ENCODE data around the gene CNTRL. TPM values are rescaled to one million over a fixed set of nuclear protein-coding genes. Genes with fewer than 3 reads are reported as not detected.
"Not testable (repeated sequence)": the region's sequence is repeated elsewhere in the genome, so short reads cannot be mapped to it uniquely, and the experiment has no call there.

CNTRL gene
- total and polyA plus RNA-seq, 8 donors, result 4.4 to 27.4 (median 11.2) TPM

DNA sequence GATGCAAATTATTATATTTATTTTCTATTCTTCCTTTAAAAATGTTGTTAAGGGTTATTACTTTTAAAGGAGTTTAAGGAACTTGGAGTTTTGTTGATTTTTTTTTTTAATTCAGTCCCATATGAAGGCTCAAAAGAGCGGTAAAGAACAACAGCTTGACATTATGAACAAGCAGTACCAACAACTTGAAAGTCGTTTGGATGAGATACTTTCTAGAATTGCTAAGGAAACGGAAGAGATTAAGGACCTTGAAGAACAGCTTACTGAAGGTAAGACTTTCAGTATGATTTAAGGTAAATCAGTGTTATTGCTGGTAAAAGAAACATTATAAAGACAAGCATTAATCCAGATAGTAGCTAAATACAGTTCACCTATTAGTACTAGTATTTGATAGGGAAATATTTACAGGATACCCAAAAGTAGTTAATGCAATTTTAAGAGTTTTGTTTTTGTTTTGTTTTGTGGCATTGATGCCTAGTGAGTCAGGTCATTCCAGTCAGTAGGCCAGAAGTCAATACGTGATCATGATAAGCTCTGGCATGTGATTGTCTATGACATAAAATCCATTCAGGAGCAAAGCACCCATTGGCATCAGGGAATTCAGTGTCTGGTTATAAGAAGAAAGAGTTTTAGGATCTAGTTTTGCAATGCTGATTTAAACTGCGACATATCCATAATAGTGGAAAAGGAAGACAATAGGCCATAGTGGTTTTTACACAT, 49.2 kb downstream of the CNTRL start:
- H3K27ac ChIP-seq, result no peak overlapping the region
- H3K9me3 ChIP-seq, result no peaks in the 10 kb centered on the region
- 80 to 90% (median 84%) methylated on average over 5 of the region's 5 CpGs for WGBS, 5 donors
- peaks cover 3 to 21% (median 18%) of the 10 kb centered on the region in 4 donors for H3K4me1 ChIP-seq
- intact Hi-C loops (cut with DNase I; ENCODE audit: low total_unique reads), result no loop called here
- no peak for DNase-seq
- TF ChIP-seq EP300 (IDR thresholded peaks at IDR 0.05) (no peak), POLR2A (IDR thresholded peaks at IDR 0.05) (no peak), POLR2AphosphoS5 (IDR thresholded peaks at IDR 0.05) (no peak), CTCF (IDR thresholded peaks at IDR 0.05) (no peak)
- H3K4me3 ChIP-seq, result no peak overlapping the region
- H3K36me3 ChIP-seq, result peaks cover 0 to 29% (median 24%) of the 10 kb centered on the region in 4 donors
- H3K27me3 ChIP-seq, result no peaks in the 10 kb centered on the region

DNA sequence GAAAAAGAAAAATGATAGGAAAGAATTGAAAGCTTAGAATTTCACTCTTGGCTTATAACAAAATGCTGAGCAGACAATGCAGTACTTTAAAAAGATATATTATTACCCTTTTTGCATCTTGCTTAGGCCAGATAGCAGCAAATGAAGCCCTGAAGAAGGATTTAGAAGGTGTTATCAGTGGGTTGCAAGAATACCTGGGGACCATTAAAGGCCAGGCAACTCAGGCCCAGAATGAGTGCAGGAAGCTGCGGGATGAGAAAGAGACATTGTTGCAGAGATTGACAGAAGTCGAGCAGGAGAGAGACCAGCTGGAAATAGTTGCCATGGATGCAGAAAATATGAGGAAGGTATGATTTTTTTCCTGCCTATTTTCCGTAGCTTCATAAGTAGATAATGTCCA, 50.8 kb downstream of the CNTRL start:
- no peak for TF ChIP-seq POLR2AphosphoS5 (IDR thresholded peaks at IDR 0.05)
- no peak for TF ChIP-seq EP300 (IDR thresholded peaks at IDR 0.05)
- TF ChIP-seq POLR2A (IDR thresholded peaks at IDR 0.05), result no peak
- no peak for TF ChIP-seq CTCF (IDR thresholded peaks at IDR 0.05)
- Histone ChIP-seq H3K4me1 (peaks cover 3 to 21% (median 18%) of the 10 kb centered on the region in 4 donors), H3K36me3 (peaks cover 0 to 29% (median 21%) of the 10 kb centered on the region in 4 donors), H3K4me3 (no peak overlapping the region), H3K27me3 (no peaks in the 10 kb centered on the region), H3K27ac (no peak overlapping the region), H3K9me3 (no peaks in the 10 kb centered on the region)
- intact Hi-C loops (cut with DNase I; ENCODE audit: low total_unique reads), result no loop called here
- WGBS, 5 donors, result 48 to 62% (median 50%) methylated on average over 3 of the region's 3 CpGs
- no peak for DNase-seq

GRCh38 chr9:121129384-121129783, 54.6 kb downstream of the CNTRL start:
- H3K27me3 ChIP-seq; intact Hi-C loops (cut with DNase I; ENCODE audit: low total_unique reads); H3K9me3 ChIP-seq; H3K4me3 ChIP-seq; H3K27ac ChIP-seq; DNase-seq: not testable (repeated sequence)
- WGBS, 5 donors, result 80 to 91% (median 84%) methylated on average over 3 of the region's 3 CpGs
- H3K4me1 ChIP-seq, result peaks cover 0 to 12% (median 3%) of the 10 kb centered on the region in 4 donors
- H3K36me3 ChIP-seq, result peaks cover 0 to 31% (median 29%) of the 10 kb centered on the region in 4 donors

DNA sequence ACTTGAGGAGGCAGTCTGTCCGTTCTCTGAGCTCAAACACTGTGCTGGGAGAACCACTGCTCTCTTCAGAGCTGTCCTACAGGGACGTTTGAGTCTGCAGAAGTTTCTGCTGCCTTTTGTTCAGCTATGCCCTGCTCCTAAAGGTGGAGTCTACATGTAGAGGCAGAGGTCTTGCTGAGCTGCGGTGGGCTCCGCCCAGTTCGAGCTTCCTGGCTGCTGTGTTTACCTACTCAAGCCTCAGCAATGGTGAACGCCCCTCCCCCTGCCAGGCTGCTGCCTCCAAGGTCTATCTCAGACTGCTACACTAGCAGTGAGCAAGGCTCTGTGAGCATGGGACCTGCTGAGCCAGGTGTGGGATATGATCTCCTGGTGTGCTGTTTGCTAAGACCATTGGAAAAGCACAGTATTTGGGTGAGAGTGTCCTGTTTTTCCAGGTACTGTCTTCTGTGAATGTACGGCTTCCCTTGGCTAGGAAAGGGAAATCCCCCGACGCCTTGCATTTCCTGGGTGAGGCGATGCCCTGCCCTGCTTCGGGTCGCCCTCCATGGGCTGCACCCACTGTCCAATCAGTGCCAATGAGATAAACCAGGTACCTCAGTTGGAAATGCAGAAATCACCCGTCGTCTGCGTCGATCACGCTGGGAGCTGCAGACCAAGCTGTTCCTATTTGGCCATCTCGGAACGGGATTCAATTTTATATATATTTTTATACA, 58.5 kb downstream of the CNTRL start:
- intact Hi-C loops (cut with DNase I; ENCODE audit: low total_unique reads), result no loop called here
- H3K4me3 ChIP-seq, result no peak overlapping the region
- peak; percentile 75 to 82 for DNase-seq
- H3K4me1 ChIP-seq, result peaks cover 0 to 12% (median 3%) of the 10 kb centered on the region in 4 donors
- no peaks in the 10 kb centered on the region for H3K9me3 ChIP-seq
- H3K27ac ChIP-seq, result peak overlapping the region in 1 of 5 donors; percentile 29
- WGBS, 5 donors, result 62 to 76% (median 67%) methylated on average over 18 to 19 of the region's 19 CpGs
- peaks cover 0 to 38% (median 33%) of the 10 kb centered on the region in 4 donors for H3K36me3 ChIP-seq
- no peaks in the 10 kb centered on the region for H3K27me3 ChIP-seq
- no peak for TF ChIP-seq CTCF (IDR thresholded peaks at IDR 0.05)

GRCh38 chr9:121135642-121136041, 60.9 kb downstream of the CNTRL start:
- no peak overlapping the region for H3K27ac ChIP-seq
- H3K27me3 ChIP-seq, result no peaks in the 10 kb centered on the region
- intact Hi-C loops (cut with DNase I; ENCODE audit: low total_unique reads), result no loop called here
- H3K4me1 ChIP-seq, result peaks cover 0 to 12% (median 3%) of the 10 kb centered on the region in 4 donors
- TF ChIP-seq EP300 (IDR thresholded peaks at IDR 0.05) (no peak), POLR2A (IDR thresholded peaks at IDR 0.05) (no peak), CTCF (IDR thresholded peaks at IDR 0.05) (no peak), POLR2AphosphoS5 (IDR thresholded peaks at IDR 0.05) (no peak)
- DNase-seq, result no peak
- H3K9me3 ChIP-seq, result no peaks in the 10 kb centered on the region
- peaks cover 0 to 61% (median 56%) of the 10 kb centered on the region in 4 donors for H3K36me3 ChIP-seq
- no peak overlapping the region for H3K4me3 ChIP-seq
- WGBS, 5 donors, result 95 to 100% (median 95%) methylated on average over 2 of the region's 2 CpGs

All from stomach (tissue), 9 donors.